ENCODE measurements around the gene RTL3.
A peak's percentile ranks its signal among the peaks of the same experiment; 100 is the strongest.

The RTL3 gene

DNA sequence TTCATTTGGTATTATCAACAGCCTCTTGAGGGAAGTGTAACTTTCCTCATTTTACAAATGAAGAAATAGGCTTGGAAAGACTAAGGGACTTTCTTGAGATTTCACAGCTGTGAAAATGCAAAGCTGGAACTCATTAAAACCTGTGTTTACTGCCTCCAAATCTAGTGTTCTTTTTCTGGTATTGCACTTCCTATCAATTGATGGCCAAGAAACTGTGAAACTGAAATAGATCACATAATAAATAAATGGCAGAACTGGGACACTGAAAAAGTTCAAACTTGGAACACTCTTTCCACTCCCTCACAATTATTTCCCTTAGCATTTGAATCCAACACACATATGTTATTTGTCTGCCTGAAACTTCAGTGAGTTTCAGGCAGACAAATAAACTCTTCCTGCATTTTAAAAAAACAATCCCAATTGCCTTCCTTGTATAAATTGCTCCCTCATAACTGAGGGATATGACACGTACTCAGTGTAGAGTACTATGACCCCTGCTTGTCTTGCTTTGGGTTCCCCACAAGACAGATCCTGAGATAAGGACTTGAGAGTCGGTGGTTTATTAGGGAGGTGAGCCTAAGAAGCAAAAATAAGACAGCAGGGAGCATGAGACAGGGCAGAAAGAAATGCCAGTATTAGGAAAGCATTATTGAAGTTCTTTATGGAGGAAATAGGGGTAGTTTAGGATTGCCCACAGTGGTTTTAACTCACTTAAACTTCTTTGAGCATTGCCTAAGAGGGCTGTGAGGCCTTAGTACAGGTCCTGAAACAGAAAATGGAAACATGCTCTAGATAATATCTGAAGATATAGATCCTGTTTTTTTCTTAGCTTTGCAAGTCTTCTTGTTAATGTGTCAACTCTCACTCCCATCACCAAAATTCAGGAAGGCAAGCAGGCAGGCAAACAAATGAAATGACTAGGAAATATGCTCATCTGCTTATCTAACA is 33.9 kb downstream of the RTL3 start:
- Histone ChIP-seq H3K4me3 (ENCODE audit: low read depth in 1 of 2, low read length in 2 of 2) (no peak overlapping the region), H3K79me2 (ENCODE audit: insufficient read depth, low read length) (no peaks in the 10 kb centered on the region), H3K4me2 (ENCODE audit: insufficient read depth, low read length) (peak overlapping the region; percentile 34), H3K4me1 (ENCODE audit: insufficient read depth, low read length) (peaks cover 31% of the 10 kb centered on the region), H3K36me3 (ENCODE audit: insufficient read depth, low read length) (no peaks in the 10 kb centered on the region), H4K20me1 (ENCODE audit: insufficient read depth, low read length) (no peaks in the 10 kb centered on the region), H3K27ac (ENCODE audit: low read length) (peak overlapping the region; percentile 71), H2AFZ (ENCODE audit: low read depth, low read length) (0 out of 2 replicates have a peak overlapping the region, but pooled peaks have one; percentile 25), H3K9ac (ENCODE audit: low read depth, low read length) (0 out of 2 replicates have a peak overlapping the region, but pooled peaks have one; percentile 10), H3K9me3 (ENCODE audit: insufficient read depth, low read length, severe bottlenecking) (no peaks in the 10 kb centered on the region), H3K27me3 (ENCODE audit: insufficient read depth, low read length, poor library complexity) (no peaks in the 10 kb centered on the region)
- peak; percentile 27 for DNase-seq
- ATAC-seq (ENCODE audit: insufficient read depth, low read depth): peak; percentile 97
- TF ChIP-seq CTCF (IDR thresholded peaks at IDR 0.05; ENCODE audit: borderline replicate concordance, extremely low read depth, low read length, poor library complexity, severe bottlenecking) (no peak), EZH2 (IDR thresholded peaks at IDR 0.05; ENCODE audit: borderline replicate concordance, low read depth, low read length, severe bottlenecking) (no peak)

DNA sequence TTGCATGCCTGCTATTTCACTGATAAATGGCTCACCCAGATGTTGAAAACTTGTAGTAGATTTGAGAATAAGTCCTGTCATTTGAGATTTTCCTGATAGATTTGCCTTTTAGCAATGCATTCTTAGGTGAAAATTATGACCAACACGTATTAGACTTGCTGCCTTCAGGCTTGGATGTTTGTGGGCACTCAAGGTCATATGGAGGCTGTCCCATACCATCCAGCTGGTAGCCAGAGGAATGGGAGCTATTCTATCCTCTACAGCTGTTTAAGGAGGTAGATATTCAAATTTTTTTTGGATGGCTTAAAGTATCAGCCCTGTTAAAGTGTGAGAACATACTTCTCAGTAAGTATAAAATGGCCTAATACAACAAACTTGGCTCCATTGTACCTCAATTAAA is 34.7 kb downstream of the RTL3 start:
- no peak overlapping the region for H3K9ac ChIP-seq (ENCODE audit: low read depth, low read length)
- no peak overlapping the region for H3K4me3 ChIP-seq (ENCODE audit: low read depth in 1 of 2, low read length in 2 of 2)
- H3K27ac ChIP-seq (ENCODE audit: low read length): no peak overlapping the region
- no peaks in the 10 kb centered on the region for H4K20me1 ChIP-seq (ENCODE audit: insufficient read depth, low read length)
- H3K79me2 ChIP-seq (ENCODE audit: insufficient read depth, low read length): no peaks in the 10 kb centered on the region
- DNase-seq (no peak), ATAC-seq (ENCODE audit: insufficient read depth, low read depth) (no peak)
- peaks cover 31% of the 10 kb centered on the region for H3K4me1 ChIP-seq (ENCODE audit: insufficient read depth, low read length)
- no peaks in the 10 kb centered on the region for H3K9me3 ChIP-seq (ENCODE audit: insufficient read depth, low read length, severe bottlenecking)
- TF ChIP-seq EZH2 (IDR thresholded peaks at IDR 0.05; ENCODE audit: borderline replicate concordance, low read depth, low read length, severe bottlenecking): no peak
- no peak for TF ChIP-seq CTCF (IDR thresholded peaks at IDR 0.05; ENCODE audit: borderline replicate concordance, extremely low read depth, low read length, poor library complexity, severe bottlenecking)
- H3K27me3 ChIP-seq (ENCODE audit: insufficient read depth, low read length, poor library complexity): no peaks in the 10 kb centered on the region
- no peaks in the 10 kb centered on the region for H3K36me3 ChIP-seq (ENCODE audit: insufficient read depth, low read length)
- no peak overlapping the region for H3K4me2 ChIP-seq (ENCODE audit: insufficient read depth, low read length)
- H2AFZ ChIP-seq (ENCODE audit: low read depth, low read length): no peak overlapping the region

DNA sequence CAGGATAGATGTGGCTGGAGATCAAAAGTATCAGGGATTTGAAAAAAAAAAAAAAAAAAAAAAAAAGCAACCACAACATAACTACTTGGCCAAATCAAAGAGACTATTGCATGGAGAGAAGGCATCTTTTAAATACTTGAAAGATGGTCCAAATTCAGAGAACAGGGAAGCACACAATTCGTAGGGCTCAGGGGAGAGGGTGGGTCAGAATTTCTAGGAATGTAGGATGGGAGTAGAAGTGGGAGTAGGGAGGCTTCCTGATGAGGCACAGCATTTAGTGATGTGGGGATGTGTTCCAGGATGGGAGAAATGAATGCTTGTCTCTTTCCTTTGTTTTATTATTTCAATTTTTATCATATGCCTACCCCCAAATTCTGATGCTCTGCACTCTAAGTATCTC is 36.3 kb downstream of the RTL3 start:
- Histone ChIP-seq H3K27ac (ENCODE audit: low read length) (no peak overlapping the region), H3K27me3 (ENCODE audit: insufficient read depth, low read length, poor library complexity) (no peaks in the 10 kb centered on the region), H3K4me1 (ENCODE audit: insufficient read depth, low read length) (peaks cover 31% of the 10 kb centered on the region), H2AFZ (ENCODE audit: low read depth, low read length) (no peak overlapping the region), H3K79me2 (ENCODE audit: insufficient read depth, low read length) (no peaks in the 10 kb centered on the region), H3K36me3 (ENCODE audit: insufficient read depth, low read length) (no peaks in the 10 kb centered on the region), H3K9me3 (ENCODE audit: insufficient read depth, low read length, severe bottlenecking) (no peaks in the 10 kb centered on the region), H3K9ac (ENCODE audit: low read depth, low read length) (no peak overlapping the region), H4K20me1 (ENCODE audit: insufficient read depth, low read length) (no peaks in the 10 kb centered on the region), H3K4me3 (ENCODE audit: low read depth in 1 of 2, low read length in 2 of 2) (no peak overlapping the region), H3K4me2 (ENCODE audit: insufficient read depth, low read length) (no peak overlapping the region)
- TF ChIP-seq EZH2 (IDR thresholded peaks at IDR 0.05; ENCODE audit: borderline replicate concordance, low read depth, low read length, severe bottlenecking): no peak
- TF ChIP-seq CTCF (IDR thresholded peaks at IDR 0.05; ENCODE audit: borderline replicate concordance, extremely low read depth, low read length, poor library complexity, severe bottlenecking): no peak
- ATAC-seq (ENCODE audit: insufficient read depth, low read depth) (no peak), DNase-seq (no peak)
